GM21390 (cell line): Measurements from ENCODE around the gene UBA1.

Experiments used
- ATAC-seq: cut with Tn5 transposase; IDR thresholded peaks from one replicate; pipeline ENCODE4 v1.9.1; 2021; ENCODE audit not compliant: unreplicated experiment

UBA1 gene

DNA sequence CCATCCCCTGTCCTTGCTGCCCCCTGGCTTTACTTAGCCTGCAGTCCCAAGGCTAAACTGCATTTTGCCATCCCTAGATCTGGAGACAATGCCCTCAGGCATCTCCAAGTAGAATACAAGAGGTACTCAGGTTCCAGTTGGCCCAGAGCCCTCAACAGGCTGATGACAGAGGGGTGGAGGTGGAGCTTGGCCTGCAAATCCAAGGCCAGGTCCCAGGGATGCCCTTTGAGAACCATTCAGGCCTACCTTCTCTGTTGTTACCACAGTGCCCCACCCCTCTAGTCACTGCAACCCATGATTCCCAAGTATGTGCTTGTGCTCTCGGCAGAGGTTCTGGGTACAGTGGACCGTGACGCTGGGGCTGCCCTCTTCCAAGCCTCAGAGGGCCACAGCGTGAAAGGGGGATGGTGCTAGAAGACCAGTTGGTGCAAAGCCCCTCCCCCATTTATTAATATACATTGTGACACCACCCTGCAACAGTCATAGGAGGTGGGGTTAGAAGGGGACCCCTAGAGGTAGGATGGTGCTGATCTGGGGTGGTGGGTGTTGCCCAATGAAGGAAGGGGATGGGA is 6.4 kb upstream of the UBA1 start:
- no peak for ATAC-seq

- no peak for ATAC-seq
Measured at GRCh38 chrX:47189906-47190305, 3.7 kb upstream of the UBA1 start.

- ATAC-seq = peak; percentile 70
Measured at GRCh38 chrX:47190445-47191269, 3.0 kb upstream of the UBA1 start.

- no peak for ATAC-seq
Measured at GRCh38 chrX:47191331-47191730, 2.3 kb upstream of the UBA1 start.

GRCh38 chrX:47191806-47192401 is 1.7 kb upstream of the UBA1 start:
- no peak for ATAC-seq

DNA sequence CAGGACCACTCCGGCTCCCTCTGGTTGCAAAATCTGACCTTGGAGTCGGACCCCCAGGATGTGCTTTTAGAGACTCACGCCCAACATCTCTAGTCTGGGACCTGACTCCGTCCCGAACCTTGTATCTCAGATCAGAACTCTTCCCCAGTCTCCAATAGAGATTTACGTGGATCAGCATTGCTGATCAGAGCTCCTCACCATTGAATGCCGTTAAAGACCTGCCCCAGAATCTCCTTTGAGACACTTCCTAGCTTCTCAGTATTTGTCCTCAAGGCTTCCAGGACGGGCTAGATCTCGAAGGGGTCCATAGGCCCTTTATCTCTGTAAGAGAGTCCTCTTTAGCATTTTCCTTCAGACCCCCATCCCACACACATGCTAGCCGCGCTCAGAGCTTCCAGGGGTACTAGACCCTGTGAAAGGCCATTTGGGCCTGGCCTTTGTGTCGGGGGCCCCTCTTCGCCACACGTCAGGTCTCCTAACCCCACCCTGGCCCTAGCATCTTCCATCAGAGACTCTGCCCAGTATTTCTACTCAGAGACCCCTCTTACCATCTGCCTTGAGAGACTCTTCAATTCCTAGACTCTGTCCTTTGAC is 662 bp downstream of the UBA1 start:
- no peak for ATAC-seq

DNA sequence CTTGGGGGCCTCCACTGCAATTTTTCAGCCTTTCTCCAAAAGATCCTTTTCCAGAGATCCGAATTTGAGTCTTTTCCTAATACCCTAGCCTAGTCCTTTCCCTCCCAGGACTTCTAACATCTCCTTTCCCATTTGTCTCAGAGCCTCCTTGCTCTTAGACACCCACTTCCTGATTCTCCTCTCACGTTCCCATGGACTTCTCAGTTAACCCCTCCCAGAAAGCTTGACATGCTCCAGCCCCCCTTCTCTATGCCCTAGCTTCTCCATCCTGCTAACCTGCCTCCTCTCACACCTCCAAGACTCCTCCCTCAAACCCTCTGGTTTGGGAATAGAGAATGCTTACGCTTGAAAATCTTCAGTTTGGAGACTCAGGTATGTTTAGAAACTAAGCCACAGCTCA is 2.5 kb downstream of the UBA1 start:
- no peak for ATAC-seq

DNA sequence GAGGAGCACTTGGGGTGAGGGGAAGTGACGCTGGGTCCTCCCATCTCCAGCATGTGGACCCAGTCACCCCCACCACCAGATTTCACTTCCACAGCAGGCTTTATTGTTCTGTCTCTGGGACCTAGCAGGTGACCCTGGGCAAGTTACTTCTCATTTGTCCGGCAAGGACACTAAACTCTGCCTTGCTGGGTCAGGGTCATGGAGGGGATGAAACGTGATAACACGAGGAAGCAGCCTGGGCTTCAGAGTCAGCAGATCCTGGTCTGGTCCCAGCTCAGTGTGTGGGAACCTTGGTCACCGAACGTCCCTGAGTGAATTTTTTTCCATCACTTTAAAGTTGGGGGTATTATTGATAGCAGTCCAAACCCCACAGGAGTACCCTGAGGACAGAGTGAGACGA is 3.9 kb downstream of the UBA1 start:
- no peak for ATAC-seq

GRCh38 chrX:47198026-47198686 is 4.5 kb downstream of the UBA1 start:
- ATAC-seq = no peak

DNA sequence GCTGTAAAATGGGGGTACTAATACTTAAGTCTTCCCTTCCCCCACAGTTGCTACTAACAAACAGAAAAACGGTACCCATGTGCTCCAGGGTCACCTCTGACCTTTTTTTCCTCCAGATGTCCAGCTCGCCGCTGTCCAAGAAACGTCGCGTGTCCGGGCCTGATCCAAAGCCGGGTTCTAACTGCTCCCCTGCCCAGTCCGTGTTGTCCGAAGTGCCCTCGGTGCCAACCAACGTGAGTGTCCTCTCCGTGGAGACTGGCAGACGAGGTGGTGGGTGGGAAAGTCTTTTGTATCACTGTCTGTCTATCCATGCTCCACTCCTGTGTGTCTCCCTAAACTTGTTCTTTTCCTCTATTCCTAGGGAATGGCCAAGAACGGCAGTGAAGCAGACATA is 5.1 kb downstream of the UBA1 start:
- ATAC-seq = no peak

- ATAC-seq = no peak
Measured at GRCh38 chrX:47199286-47199685, 5.7 kb downstream of the UBA1 start.

GRCh38 chrX:47200385-47201150 is 6.9 kb downstream of the UBA1 start:
- no peak for ATAC-seq

GRCh38 chrX:47201345-47201944 is 7.8 kb downstream of the UBA1 start:
- ATAC-seq = no peak

GRCh38 chrX:47202316-47202715 is 8.7 kb downstream of the UBA1 start:
- no peak for ATAC-seq

- ATAC-seq = no peak
Measured at GRCh38 chrX:47202877-47203276, 9.2 kb downstream of the UBA1 start.

GRCh38 chrX:47204970-47205369 is 11.3 kb downstream of the UBA1 start:
- no peak for ATAC-seq

- no peak for ATAC-seq
Measured at GRCh38 chrX:47206316-47206715, 12.7 kb downstream of the UBA1 start.

GRCh38 chrX:47208108-47208507 is 14.5 kb downstream of the UBA1 start:
- no peak for ATAC-seq

DNA sequence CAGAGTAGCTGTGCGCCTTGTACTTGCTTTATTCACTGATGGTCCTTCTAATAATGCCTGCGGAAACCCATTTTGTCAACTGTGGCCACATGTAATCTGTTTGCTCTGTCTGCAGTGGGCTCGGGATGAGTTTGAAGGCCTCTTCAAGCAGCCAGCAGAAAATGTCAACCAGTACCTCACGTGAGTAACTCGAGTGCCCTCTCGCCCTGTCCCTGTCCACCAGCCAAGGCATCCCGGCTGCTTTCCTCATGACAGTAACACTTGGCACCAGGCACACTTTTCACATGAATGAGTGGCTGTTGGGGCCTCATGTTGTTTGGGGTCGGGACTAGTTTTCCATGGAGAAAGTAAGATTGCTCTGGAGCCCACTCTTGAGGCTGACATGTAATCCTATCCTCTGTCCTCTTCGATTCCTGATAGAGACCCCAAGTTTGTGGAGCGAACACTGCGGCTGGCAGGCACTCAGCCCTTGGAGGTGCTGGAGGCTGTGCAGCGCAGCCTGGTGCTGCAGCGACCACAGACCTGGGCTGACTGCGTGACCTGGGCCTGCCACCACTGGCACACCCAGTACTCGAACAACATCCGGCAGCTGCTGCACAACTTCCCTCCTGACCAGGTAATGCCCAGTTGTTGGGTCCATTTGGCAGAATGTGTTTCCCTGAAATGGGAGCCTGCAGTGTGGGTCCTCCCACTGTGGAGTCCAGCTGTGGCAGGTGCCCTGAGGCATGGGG is 16.0 kb downstream of the UBA1 start:
- ATAC-seq = no peak
